HCT116 (cell line): ENCODE results near the gene VHLL. TPM values are rescaled to one million over a fixed set of nuclear protein-coding genes. Genes with fewer than 3 reads are reported as not detected.

Source experiments
- ATAC-seq: fragments of 200-7000 bp; cut with Tn5 transposase; 2 replicates; pipeline ENCODE4 v1.9.1; 2020; ENCODE audit warnings: mild to moderate bottlenecking, moderate library complexity
- BruUV-seq: library from RNA; stranded (reverse); fragments of 400-500 nt; replicated peaks from 2 replicates; lab custom pipeline; 2021; lab: Mats Ljungman, UMichigan
- CTCF ChIA-PET: fragments of 300-600 bp; sonication (Branson Sonifier 250); formaldehyde crosslinking; loops from one replicate; lab custom pipeline; 2021; ENCODE audit warnings: antibody characterized with exemption; lab: Charles Lee
- POLR2A ChIA-PET: fragments of 300-600, 350-600 bp; sonication (Branson Sonifier 250); formaldehyde crosslinking; loops from one replicate; lab custom pipeline; 2021; ENCODE audit warnings: antibody characterized with exemption; lab: Charles Lee
- RAD21 ChIA-PET, 2 experiments: fragments of 300-600 bp; sonication (Branson Sonifier 250); formaldehyde crosslinking; loops; one replicate each; lab custom pipeline; 2023; ENCODE audit warnings: low total read pairs in 2 of 2; ENCODE audit not compliant: uncharacterized antibody in 2 of 2, unreplicated experiment in 2 of 2, low non-redundant PET in 1 of 2; lab: Charles Lee
- DNase-seq: peaks from one replicate; pipeline ENCODE4 v3.0.0-alpha.2; 2010; ENCODE audit warnings: low read depth, low spot score
- H2AFZ ChIP-seq: fragments of 200-600 bp; shearing (Covaris generic), sonication (generic); 2 replicates; pipeline ENCODE4 v1.6.1; 2017; ENCODE audit warnings: low read depth, mixed run types, mixed read lengths, antibody characterized with exemption, low read length; ENCODE audit not compliant: poor library complexity, severe bottlenecking
- H3K27ac ChIP-seq: 2 replicates; pipeline ENCODE4 v1.5.1; 2012; ENCODE audit warnings: low read depth, low read length
- H3K27me3 ChIP-seq: fragments of 200-600 bp; sonication (generic); 2 replicates; pipeline ENCODE4 v1.6.1; 2016; ENCODE audit warnings: mixed run types, low read length, mixed read lengths; ENCODE audit not compliant: insufficient read depth
- H3K36me3 ChIP-seq, 2 experiments: fragments of 200-500 bp in 1 of 2; fragments of 200-600 bp in 1 of 2; sonication (Bioruptor generic) in 1 of 2; sonication (generic) in 1 of 2; 2 replicates each; pipeline versions ENCODE4 v1.5.1 to v1.6.1; 2014 to 2016; ENCODE audit warnings: low read length in 2 of 2, inconsistent platforms in 1 of 2, mixed read lengths in 1 of 2, mixed run types in 1 of 2; ENCODE audit not compliant: insufficient read depth in 2 of 2, control insufficient read depth in 1 of 2
- H3K4me1 ChIP-seq, 2 experiments: fragments of 200-600 bp in 1 of 2; sonication (generic) in 1 of 2; 2 replicates each; pipeline versions ENCODE4 v1.5.1 to v1.6.1; 2012 to 2017; ENCODE audit warnings: low read length in 2 of 2, inconsistent platforms in 1 of 2, mild to moderate bottlenecking in 1 of 2, mixed read lengths in 1 of 2, mixed run types in 1 of 2, moderate library complexity in 1 of 2; ENCODE audit not compliant: insufficient read depth in 2 of 2, control insufficient read depth in 1 of 2
- H3K4me2 ChIP-seq: fragments of 200-600 bp; sonication (generic); 2 replicates; pipeline ENCODE4 v1.6.1; 2017; ENCODE audit warnings: mixed run types, low read length, mixed read lengths
- H3K4me3 ChIP-seq, 2 experiments: fragments of 200-600 bp in 1 of 2; sonication (generic) in 1 of 2; replicated peaks in 1 of 2; 2 replicates each; pipeline ENCODE4 v1.5.1; 2011 to 2016; ENCODE audit warnings: low read length in 2 of 2, control low read depth in 1 of 2, low read depth in 1 of 2, mild to moderate bottlenecking in 1 of 2, mixed read lengths in 1 of 2, mixed run types in 1 of 2
- H3K79me2 ChIP-seq: fragments of 200-600 bp; sonication (generic); 2 replicates; pipeline ENCODE4 v1.6.1; 2017; ENCODE audit warnings: mild to moderate bottlenecking, mixed run types, low read length, moderate library complexity, mixed read lengths; ENCODE audit not compliant: insufficient read depth
- H3K9ac ChIP-seq: fragments of 200-600 bp; sonication (generic); 2 replicates; pipeline ENCODE4 v1.6.1; 2016; ENCODE audit warnings: low read length, mixed read lengths
- H3K9me2 ChIP-seq: fragments of 200-600 bp; sonication (generic), shearing (Covaris generic); 2 replicates; pipeline ENCODE4 v1.6.1; 2017; ENCODE audit warnings: mixed run types, mild to moderate bottlenecking, moderate library complexity; ENCODE audit not compliant: insufficient read depth
- H3K9me3 ChIP-seq, 2 experiments: fragments of 200-500 bp in 1 of 2; fragments of 200-600 bp in 1 of 2; sonication (Bioruptor generic) in 1 of 2; sonication (generic) in 1 of 2; 2 replicates each; pipeline ENCODE4 v1.6.1; 2014 to 2017; ENCODE audit warnings: low read length in 2 of 2, mixed read lengths in 2 of 2, inconsistent platforms in 1 of 2, low read depth in 1 of 2, mild to moderate bottlenecking in 1 of 2, mixed run types in 1 of 2, moderate library complexity in 1 of 2; ENCODE audit not compliant: control insufficient read depth in 1 of 2, insufficient read depth in 1 of 2
- H4K20me1 ChIP-seq: fragments of 200-600 bp; sonication (generic), shearing (Covaris generic); 2 replicates; pipeline ENCODE4 v1.6.1; 2017; ENCODE audit warnings: mixed run types, mild to moderate bottlenecking, moderate library complexity; ENCODE audit not compliant: insufficient read depth
- CBX3 ChIP-seq: IDR thresholded peaks from 2 replicates; pipeline ENCODE4 v1.6.1; 2012; ENCODE audit warnings: low read depth
- CEBPB ChIP-seq: IDR thresholded peaks from 2 replicates; pipeline ENCODE4 v1.6.1; 2012; ENCODE audit warnings: low read depth
- EGR1 ChIP-seq: IDR thresholded peaks from 2 replicates; pipeline ENCODE4 v1.6.1; 2012; ENCODE audit warnings: low read depth
- ELF1 ChIP-seq: IDR thresholded peaks from 2 replicates; pipeline ENCODE4 v1.6.1; 2012; ENCODE audit warnings: low read depth, borderline replicate concordance
- EZH2phosphoT487 ChIP-seq: fragments of 200-600 bp; IDR thresholded peaks from 2 replicates; pipeline ENCODE4 v1.6.1; 2018; ENCODE audit warnings: antibody characterized with exemption, borderline replicate concordance
- JUND ChIP-seq: IDR thresholded peaks from 2 replicates; pipeline ENCODE4 v1.6.1; 2012
- MAX ChIP-seq: IDR thresholded peaks from 2 replicates; pipeline ENCODE4 v1.6.1; 2012
- POLR2A ChIP-seq: IDR thresholded peaks from 2 replicates; pipeline ENCODE4 v1.7.0; 2011; ENCODE audit warnings: borderline replicate concordance; ENCODE audit not compliant: insufficient read depth, insufficient read length; ENCODE audit errors: extremely low read depth
- POLR2AphosphoS5 ChIP-seq: IDR thresholded peaks from 2 replicates; pipeline ENCODE4 v1.6.1; 2011; ENCODE audit warnings: mild to moderate bottlenecking, low read depth, low read length, moderate library complexity
- SIN3A ChIP-seq: IDR thresholded peaks from 2 replicates; pipeline ENCODE4 v1.6.1; 2012; ENCODE audit warnings: low read depth
- SP1 ChIP-seq: IDR thresholded peaks from 2 replicates; pipeline ENCODE4 v1.6.1; 2012; ENCODE audit warnings: low read depth
- SRF ChIP-seq: IDR thresholded peaks from 2 replicates; pipeline ENCODE4 v1.6.1; 2012; ENCODE audit warnings: low read depth
- TCF7L2 ChIP-seq: IDR thresholded peaks from 2 replicates; pipeline ENCODE4 v1.7.0; 2011; ENCODE audit warnings: borderline replicate concordance, inconsistent platforms; ENCODE audit not compliant: insufficient read depth, insufficient read length; ENCODE audit errors: extremely low read depth
- YY1 ChIP-seq: IDR thresholded peaks from 2 replicates; pipeline ENCODE4 v1.6.1; 2011; ENCODE audit warnings: low read length, low read depth, moderate library complexity, mild to moderate bottlenecking; ENCODE audit not compliant: insufficient replicate concordance; ENCODE audit errors: extremely low read depth
- ZFX ChIP-seq: fragments of 450-650 bp; IDR thresholded peaks from 2 replicates; pipeline ENCODE4 v1.6.1; 2017
- intact Hi-C: fragments of 100-400 bp; cut with micrococcal nuclease; formaldehyde crosslinking; loops from 2 replicates; pipeline ENCODE4 v1.10.0; 2022
- total RNA-seq: library from RNA; stranded (reverse); gene quantifications from one replicate; pipeline ENCODE4 v1.2.1, GENCODE V29; 2021; ENCODE audit not compliant: unreplicated experiment
- TF ChIP-seq, protein P1 (sequence below): IDR thresholded peaks from 2 replicates; pipeline ENCODE4 v1.6.1; 2012; ENCODE audit warnings: low read depth

The VHLL gene
- total RNA-seq, 1 experiment from 2014 or later: not detected

DNA sequence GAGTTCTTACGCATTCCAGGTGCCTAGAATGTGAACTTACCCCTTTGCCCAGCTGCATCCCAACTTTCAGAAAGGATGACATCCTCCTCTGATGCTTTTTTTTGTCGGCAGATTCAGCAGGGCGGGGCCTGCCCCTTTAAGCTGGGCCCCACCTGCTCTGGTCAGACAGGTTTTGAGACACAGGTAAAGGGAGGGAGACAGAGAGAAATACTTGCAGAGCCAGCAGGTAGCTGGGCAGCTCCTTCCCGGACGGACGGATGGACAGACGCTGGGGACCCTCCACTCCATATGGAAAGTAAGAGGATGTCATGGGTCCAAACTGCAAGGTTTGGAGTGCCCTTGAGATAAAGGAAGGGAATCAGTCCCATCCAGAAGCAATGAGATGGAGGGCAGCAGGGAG, 15.0 kb downstream of the VHLL start, which contains the start of gene TMEM79:
TMEM79 (plus strand) TSS at position 214 of the 400 bp plus-strand sequence. CDS start 902 bp downstream, outside the sequence.
- Histone ChIP-seq H3K9ac (peak within 1 kb of the TSS; percentile 98), H3K4me1 (peaks cover 25 to 27% of the 10 kb centered on the region in 2 experiments), H3K27ac (peak within 1 kb of the TSS; percentile 90), H3K4me2 (peak within 1 kb of the TSS; percentile 91), H3K9me2 (no peaks in the 10 kb centered on the region), H2AFZ (no peak within 1 kb of the TSS), H3K79me2 (peaks cover 44% of the 10 kb centered on the region), H3K9me3 (no peaks in the 10 kb centered on the region), H3K4me3 (peak within 1 kb of the TSS; percentile 77 to 96), H3K36me3 (peaks cover 2 to 13% of the 10 kb centered on the region in 2 experiments; a peak in 3 of 4 replicates), H3K27me3 (no peaks in the 10 kb centered on the region), H4K20me1 (peaks cover 10% of the 10 kb centered on the region; the same call in 1 of the 2 replicates)
- BruUV-seq: no TSS peak
- DNase-seq: no peak
- RAD21 ChIA-PET: no interaction called here
- ATAC-seq: no peak
- POLR2A ChIA-PET: no interaction called here
- CTCF ChIA-PET: interaction anchor here (2.3 kb wide), 1 partner anchor 35 kb away, joined by 6 read pairs; no protein-coding TSS in a partner anchor
- peak; percentile 28; the same call in 1 of the 2 replicates for TF ChIP-seq SP1
- no peak for TF ChIP-seq ZFX
- intact Hi-C loops: no loop called here

GRCh38 chr1:156283521-156283920, 15.6 kb downstream of the VHLL start:
- DNase-seq (no peak), ATAC-seq (no peak)
- RAD21 ChIA-PET: no interaction called here
- CTCF ChIA-PET: interaction anchor here (2.3 kb wide), 1 partner anchor 36 kb away, joined by 6 read pairs; no protein-coding TSS in a partner anchor
- no peaks in the 10 kb centered on the region for H3K9me3 ChIP-seq
- peaks cover 50% of the 10 kb centered on the region for H3K79me2 ChIP-seq
- H3K4me1 ChIP-seq: peaks cover 25 to 27% of the 10 kb centered on the region in 2 experiments
- H3K4me3 ChIP-seq: peak overlapping the region; percentile 77 to 96
- H3K9me2 ChIP-seq: no peaks in the 10 kb centered on the region
- H3K4me2 ChIP-seq: peak overlapping the region; percentile 91
- H2AFZ ChIP-seq: no peak overlapping the region
- peaks cover 10% of the 10 kb centered on the region; the same call in 1 of the 2 replicates for H4K20me1 ChIP-seq
- BruUV-seq: no TSS peak
- H3K9ac ChIP-seq: peak overlapping the region; percentile 98
- TF ChIP-seq ZFX (no peak), YY1 (no peak), TCF7L2 (no peak), POLR2A (no peak), CEBPB (no peak), EZH2phosphoT487 (no peak), MAX (no peak), ELF1 (no peak), POLR2AphosphoS5 (no peak), EGR1 (no peak), SRF (no peak), SIN3A (no peak), CBX3 (no peak), JUND (no peak)
- TF ChIP-seq, protein P1, sequence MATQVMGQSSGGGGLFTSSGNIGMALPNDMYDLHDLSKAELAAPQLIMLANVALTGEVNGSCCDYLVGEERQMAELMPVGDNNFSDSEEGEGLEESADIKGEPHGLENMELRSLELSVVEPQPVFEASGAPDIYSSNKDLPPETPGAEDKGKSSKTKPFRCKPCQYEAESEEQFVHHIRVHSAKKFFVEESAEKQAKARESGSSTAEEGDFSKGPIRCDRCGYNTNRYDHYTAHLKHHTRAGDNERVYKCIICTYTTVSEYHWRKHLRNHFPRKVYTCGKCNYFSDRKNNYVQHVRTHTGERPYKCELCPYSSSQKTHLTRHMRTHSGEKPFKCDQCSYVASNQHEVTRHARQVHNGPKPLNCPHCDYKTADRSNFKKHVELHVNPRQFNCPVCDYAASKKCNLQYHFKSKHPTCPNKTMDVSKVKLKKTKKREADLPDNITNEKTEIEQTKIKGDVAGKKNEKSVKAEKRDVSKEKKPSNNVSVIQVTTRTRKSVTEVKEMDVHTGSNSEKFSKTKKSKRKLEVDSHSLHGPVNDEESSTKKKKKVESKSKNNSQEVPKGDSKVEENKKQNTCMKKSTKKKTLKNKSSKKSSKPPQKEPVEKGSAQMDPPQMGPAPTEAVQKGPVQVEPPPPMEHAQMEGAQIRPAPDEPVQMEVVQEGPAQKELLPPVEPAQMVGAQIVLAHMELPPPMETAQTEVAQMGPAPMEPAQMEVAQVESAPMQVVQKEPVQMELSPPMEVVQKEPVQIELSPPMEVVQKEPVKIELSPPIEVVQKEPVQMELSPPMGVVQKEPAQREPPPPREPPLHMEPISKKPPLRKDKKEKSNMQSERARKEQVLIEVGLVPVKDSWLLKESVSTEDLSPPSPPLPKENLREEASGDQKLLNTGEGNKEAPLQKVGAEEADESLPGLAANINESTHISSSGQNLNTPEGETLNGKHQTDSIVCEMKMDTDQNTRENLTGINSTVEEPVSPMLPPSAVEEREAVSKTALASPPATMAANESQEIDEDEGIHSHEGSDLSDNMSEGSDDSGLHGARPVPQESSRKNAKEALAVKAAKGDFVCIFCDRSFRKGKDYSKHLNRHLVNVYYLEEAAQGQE: no peak
- TF ChIP-seq, all 23 proteins: peak for 0
- intact Hi-C loops: loop anchor here (2.0 kb wide), 1 partner anchor 55 kb away; the partner anchor contains the start of genes CCT3 and TSACC
- H3K27ac ChIP-seq: peak overlapping the region; percentile 90
- H3K36me3 ChIP-seq: peaks cover 8 to 19% of the 10 kb centered on the region in 2 experiments; a peak in 3 of 4 replicates
- H3K27me3 ChIP-seq: no peaks in the 10 kb centered on the region
- POLR2A ChIA-PET: interaction anchor here (1.3 to 1.8 kb wide), 3 partner anchors 12 to 174 kb away, joined by 3 to 5 read pairs (median 5); partner anchors contain the start of genes GLMP and PMF1
